Measurements from ENCODE around the gene QRICH2.
"Not testable (repeated sequence)": the region's sequence is repeated elsewhere in the genome, so short reads cannot be mapped to it uniquely, and the experiment has no call there.

The QRICH2 gene

DNA sequence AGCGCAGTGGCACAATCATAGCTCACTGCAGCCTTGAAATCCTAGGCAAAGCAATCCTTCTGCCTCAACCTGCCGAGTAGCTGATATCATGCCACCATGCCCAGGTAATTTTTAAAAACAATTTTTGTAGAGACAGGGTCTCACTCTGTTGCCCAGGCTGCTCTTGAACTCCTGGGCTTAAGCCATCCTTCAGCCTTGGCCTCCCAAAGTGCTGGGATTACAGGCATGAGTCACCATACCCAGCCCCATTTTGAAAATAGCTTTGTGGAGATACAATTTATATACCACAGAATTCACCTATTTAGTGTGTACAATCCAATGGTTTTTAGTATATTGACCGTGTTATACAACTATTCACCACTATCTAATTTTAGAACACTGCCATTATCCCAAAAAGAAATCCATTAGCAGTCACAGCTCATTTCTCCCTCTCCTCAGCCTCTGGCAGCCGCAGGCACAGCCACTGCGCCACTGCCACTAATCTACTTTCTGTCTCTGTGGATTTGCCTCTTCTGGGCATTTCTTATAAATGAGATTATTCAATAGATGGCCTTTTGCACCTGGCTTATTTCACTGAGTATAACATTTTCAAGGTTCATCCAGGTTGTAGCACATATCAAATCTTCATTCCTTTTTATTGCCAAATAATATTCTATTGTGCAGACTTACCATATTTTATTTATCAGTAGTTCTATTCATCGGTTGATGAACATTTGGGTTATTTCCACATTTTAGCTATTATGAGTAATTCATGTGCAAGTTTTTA lies 74.3 kb downstream of the QRICH2 start:
- no peak for DNase-seq (ENCODE audit: low read depth in 1 of 2, low spot score in 1 of 2)

DNA sequence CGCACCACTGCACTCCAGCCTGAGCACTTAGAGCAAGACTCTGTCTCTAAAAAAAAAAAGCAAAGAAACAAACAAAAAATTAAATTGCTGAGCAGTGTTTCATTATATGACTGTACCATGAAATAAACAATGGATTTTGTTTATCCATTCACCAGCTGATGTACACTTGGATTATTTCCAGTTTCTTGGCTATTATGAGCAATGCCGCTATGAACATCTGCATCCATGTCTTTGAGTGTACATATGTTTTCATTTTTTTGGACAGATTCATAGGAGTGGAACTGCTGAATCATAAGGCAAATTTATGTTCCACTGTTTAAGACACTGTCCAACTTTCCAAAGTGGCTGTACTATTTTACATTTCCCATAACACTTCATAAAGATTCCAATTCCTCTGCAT lies 75.7 kb downstream of the QRICH2 start:
- DNase-seq (ENCODE audit: low read depth in 1 of 2, low spot score in 1 of 2) = no peak

DNA sequence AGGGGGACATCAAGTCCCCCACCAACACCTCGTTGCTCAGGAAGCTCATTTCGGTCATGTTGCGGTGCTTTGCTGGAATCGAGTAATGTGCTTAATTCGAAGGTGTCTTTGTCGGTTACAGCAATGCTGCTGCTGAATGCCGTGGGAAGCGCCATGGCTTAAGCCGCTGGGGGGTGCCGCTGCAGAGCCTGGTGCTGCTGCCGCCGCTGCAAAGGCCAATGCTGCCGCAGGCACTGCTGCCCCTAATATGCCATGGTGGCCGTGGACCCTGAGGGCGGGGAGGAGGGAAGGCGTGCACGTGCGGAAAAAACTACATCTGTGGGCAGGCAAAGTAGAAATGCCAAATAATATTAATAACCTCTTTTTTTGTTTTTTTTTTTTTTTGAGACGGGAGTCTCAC lies 81.3 kb downstream of the QRICH2 start:
- not testable (repeated sequence) for DNase-seq (ENCODE audit: low read depth in 1 of 2, low spot score in 1 of 2)

- not testable (repeated sequence) for DNase-seq (ENCODE audit: low read depth in 1 of 2, low spot score in 1 of 2)
Observed at GRCh38 chr17:76225373-76226086, 82.5 kb downstream of the QRICH2 start.
